NCI-H1930 (cell line): ENCODE measurements around the gene CDH10.

ENCODE experiments used
- DNase-seq, 2 experiments: peaks; one replicate each; lab custom pipeline; 2025; lab: John Stamatoyannopoulos, UW

CDH10 gene

DNA sequence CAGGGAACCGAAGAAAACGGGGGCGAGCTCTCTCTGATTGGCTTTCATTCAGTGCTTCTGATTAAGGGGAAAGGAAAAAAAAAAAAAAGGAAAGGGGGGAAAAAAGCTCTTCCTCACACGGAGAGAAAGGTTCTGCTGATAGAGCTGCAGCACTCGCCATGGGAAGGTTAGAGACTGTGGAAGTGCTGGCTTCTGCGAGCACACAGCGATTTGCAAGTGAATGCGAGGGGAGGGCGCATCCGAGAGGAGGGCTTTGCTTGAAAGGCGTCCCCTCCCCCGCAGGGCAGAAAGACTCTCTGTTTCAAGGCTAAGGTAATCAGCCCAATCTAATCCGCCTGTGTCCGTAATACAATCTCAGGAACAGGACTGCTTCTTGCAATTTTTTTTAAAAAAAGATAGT is at the start of gene CDH10:
Gene CDH10, minus strand, starts transcription at position 218 of the 400 bp plus-strand sequence. CDS start 51,488 bp downstream, outside the sequence.
- DNase-seq = peak; percentile 18 to 46

DNA sequence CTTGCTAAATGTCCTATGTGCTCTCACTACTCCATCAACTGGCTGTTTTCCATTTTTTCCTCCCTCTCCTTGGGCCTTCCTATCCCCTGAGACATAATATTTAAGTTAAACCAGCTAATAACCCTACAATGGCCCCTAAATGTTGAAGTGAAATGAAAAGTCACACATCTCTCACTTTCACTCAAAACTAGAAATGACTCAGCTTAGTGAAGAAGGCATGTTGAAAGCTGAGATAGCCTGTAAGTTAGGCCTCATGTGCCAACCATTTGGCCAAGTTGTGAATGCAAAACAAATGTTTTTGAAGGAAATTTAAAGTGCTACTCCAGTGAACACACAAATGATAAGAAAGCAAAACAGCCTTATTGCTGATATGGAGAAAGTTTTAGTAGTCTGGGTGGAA is 48.8 kb upstream of the CDH10 start:
- no peak for DNase-seq

DNA sequence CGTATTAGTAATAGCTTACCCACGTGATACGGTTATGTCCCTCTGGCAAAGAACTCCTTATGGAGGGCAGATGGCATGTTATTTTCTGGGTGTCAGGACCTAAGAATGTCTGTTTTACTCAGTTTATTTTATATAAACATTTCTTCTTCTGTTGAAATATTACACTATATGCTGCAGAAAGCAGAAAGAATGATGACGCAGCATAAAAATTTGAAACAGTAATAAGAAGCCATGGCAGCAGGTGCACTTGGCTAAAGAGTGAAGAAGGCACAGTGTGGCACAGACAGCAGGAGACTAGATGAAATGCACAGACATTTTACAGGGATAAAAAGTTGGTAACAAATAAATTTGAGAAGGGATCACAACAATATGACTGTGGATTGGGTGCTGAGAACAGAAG is 46.3 kb upstream of the CDH10 start:
- DNase-seq = no peak

DNA sequence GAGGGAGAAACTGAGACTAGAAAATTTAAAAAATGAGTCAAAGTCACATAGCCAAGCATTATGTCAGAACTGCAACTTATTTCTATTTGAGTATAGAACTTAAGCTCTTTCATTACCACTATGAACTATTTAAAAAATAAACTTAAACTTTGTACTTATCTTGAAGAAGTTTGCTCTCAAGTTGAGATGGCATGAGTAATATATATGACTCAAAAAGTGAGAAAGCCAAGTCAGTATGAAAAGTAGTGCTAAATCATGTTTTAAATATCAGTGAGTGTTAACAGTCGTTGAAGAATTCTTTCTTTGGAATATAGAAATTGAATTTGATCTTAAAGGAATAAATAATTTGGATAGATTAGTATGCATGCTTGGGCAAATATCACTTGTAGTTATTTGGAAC is 36.3 kb upstream of the CDH10 start:
- no peak for DNase-seq

- DNase-seq = no peak
Observed at GRCh38 chr5:24668050-24668449, 23.3 kb upstream of the CDH10 start.

DNA sequence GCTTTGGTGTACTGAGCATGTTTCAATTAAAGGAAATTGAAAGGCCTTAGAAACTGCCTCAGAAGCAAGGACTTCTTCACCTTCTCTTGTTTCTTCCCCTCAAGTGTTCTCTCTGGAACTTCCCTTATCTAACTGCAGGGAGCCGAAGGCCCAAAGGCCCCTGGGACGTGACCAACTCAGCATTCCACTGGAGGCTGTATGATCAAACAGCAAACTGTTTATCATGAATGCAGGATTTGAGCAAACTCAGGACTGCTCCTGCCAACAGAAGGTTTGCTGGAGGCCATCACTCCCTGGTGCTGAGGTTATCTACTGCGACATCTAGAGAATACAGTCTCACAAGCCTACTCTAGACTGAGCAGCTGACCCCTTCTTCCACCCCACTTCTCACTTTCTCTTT is 4.8 kb upstream of the CDH10 start:
- DNase-seq = no peak

DNA sequence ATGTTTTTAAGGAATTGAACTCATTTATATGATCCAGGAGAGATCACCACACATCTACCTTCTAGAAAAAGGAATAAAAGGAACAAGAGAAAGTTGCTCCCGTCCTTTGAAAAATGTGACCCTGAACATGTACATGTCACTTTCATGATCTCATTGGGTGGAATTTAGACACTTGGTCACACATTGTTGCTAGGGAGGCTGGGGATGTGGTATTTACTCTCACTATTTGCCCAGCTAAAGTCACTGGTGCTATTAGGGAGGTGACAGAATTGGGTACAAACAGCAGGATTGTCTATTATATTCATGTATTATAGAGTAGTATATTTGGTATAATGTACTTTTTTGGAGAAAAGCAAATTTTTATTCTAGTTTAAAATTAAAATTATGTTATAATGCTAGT is 2.1 kb upstream of the CDH10 start:
- DNase-seq = no peak

DNA sequence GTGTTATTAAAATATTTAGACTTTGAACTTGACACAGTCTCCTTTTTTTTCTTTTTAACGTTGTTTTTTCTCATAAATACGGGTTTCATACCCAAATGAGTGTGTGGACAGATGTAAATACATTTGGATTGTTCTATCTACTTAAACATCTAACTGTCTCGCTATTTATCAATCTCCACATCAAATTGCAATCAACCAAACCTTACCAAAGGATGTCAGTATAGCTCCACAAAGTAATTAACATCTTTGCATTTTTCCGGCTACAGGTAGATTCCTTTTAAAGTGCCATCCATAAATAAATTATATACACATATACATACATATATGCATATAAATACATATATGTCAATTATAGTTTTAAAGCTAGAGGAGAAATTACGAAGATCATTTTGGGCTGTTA is 705 bp upstream of the CDH10 start:
- DNase-seq = no peak

DNA sequence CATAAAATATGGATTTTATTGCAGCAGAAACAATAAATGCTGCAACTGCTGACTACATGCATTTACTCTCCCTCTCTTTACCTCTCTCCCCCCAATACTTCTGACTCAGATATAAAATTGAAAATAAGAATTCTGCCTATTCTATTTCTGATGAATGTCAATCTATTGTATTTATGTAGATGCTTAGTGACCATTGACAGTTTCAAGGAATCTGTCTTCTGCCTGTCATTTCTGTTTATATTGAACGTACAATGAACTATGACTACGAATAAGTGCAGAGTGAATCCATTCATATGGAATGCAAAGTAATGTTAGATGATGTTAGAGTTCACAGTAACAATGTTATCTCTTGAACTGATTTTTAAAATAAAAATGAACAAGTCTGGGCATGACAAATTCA is 898 bp downstream of the CDH10 start:
- no peak for DNase-seq

DNA sequence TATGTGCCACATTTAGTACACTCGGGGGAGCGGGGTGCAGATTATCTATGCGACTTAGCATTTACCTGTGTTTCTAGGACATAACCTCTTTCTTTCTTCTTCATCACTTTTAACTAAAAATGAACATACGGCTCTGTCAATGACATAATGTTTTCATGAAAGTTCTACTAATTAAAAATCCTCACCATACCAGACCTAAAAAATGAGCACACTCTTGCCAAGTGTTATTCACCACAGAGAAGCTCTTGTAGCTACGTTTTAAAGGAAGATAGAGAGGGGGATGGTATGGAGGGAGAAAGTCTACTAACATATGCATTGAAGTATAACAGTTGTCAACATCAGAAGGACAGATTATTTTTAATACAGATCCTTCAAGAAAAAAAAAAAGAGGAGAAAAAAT is 1.6 kb downstream of the CDH10 start:
- DNase-seq = no peak

DNA sequence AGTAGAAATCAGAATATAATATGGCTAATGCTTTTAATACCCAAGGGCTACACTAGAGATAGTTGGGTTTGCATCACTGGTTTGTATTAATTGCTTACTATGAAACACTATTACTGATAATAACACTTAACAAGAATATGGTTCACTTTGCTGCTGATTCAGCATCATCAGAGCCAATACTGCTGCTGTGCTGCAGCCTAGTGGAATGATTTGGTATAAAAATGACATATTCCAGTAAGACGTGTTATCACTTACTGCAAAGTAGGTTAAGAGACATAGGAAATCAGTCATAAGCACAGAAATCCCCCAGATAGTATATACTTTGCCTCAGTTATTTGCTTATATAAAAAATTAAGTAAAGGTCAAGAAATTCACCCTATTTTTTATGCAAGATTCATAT is 2.8 kb downstream of the CDH10 start:
- DNase-seq = peak; percentile 18 to 49

GRCh38 chr5:24635209-24635608 is 9.6 kb downstream of the CDH10 start:
- DNase-seq = no peak

GRCh38 chr5:24633715-24634325 is 11.0 kb downstream of the CDH10 start:
- DNase-seq = peak in 1 of 2 experiments; percentile 58

- DNase-seq = no peak
Observed at GRCh38 chr5:24632353-24632752, 12.4 kb downstream of the CDH10 start.

GRCh38 chr5:24630918-24631317 is 13.9 kb downstream of the CDH10 start:
- DNase-seq = no peak

DNA sequence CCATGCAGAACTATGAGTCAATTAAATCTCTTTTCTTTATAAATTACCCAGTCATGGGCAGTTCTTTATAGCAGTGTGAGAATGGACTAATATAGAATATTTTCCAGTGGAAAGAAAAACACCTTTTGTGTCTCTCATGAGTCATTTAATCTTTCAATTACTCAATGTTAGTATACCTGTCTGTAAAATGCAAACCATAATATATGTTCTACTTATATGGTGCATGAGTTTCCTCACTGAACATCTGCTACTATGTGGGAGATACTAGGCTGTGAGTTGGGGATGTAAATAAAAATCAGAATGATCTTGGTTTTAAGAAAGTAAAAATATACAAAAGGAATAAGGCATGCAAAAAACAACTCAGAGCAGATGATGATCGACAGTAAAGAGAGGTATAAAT is 15.0 kb downstream of the CDH10 start:
- DNase-seq = no peak

- DNase-seq = no peak
Observed at GRCh38 chr5:24624872-24625271, 19.9 kb downstream of the CDH10 start.

DNA sequence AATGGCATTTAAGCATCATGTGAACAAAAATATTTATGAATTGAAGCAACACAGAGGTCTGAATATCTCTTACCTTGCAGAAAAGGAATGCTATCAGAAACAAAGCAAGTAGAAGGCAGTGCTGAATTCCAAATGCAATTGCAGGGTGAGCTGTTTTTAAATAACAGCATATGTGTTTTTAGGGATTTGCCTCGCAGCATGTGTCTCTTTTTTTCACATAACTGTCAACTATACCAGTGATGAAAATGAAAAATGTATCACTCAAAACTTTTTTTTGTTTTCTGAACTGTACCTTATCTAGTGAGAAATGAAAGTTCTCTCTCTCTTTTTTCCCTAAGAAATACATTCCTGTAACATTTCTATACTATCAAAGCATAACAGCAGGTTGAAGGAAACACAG is 21.2 kb downstream of the CDH10 start:
- DNase-seq = no peak

- no peak for DNase-seq
Observed at GRCh38 chr5:24623031-24623430, 21.7 kb downstream of the CDH10 start.

DNA sequence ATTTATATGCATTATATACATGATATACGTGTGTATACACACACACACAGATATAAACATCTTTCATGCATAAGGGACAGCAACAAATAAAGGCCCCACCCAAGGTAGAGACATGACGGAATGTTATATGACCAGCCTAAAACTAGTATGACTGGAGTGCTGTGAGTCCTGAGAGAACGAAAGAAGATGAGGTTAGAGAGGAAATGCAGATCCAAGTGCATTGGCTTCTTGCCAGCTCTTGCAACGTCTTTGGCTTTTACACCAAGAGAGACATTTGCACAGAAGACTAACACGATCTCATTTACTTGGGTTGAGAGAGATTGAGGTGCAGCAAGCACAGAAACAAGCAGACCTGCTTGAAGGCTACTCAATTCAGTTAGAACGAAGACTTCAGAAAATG is 23.0 kb downstream of the CDH10 start:
- DNase-seq = no peak

DNA sequence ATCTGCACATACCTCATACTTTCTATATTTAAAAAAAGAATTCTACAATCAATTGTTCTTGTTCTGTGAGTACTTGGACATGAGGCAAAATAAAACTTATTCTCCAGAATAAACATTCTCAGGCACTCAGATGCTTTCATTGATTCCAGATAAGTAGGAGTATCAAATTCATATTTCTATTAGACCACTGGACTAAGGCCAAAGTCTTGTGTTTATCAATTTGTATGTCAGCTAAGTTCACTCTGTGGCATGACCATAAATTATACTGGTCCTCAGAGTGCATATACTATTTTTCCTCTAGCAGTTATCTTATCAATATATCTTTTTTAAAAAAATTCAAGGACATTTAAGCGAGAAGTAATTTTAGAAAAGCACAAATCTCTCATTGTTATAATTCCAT is 28.2 kb downstream of the CDH10 start:
- no peak for DNase-seq

DNA sequence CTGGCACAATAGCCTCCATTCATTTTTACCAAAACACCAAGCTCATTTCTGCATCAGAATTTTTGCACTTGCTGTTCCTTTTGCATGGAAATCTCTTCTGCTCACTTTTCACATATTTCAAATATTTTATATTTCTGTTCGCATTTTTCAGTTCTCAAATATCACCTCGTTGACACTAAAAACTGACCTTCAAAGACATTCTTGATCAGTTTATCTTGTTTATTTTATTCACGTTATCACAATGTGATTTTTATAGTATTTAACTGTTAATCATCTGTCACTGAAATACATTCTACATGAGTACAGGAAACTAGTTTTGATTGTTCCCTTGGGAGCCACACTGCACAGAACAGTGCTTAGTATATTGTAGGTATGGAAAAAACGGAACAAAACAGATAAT is 29.6 kb downstream of the CDH10 start:
- DNase-seq = no peak

- DNase-seq = no peak
Observed at GRCh38 chr5:24609706-24610105, 35.1 kb downstream of the CDH10 start.

DNA sequence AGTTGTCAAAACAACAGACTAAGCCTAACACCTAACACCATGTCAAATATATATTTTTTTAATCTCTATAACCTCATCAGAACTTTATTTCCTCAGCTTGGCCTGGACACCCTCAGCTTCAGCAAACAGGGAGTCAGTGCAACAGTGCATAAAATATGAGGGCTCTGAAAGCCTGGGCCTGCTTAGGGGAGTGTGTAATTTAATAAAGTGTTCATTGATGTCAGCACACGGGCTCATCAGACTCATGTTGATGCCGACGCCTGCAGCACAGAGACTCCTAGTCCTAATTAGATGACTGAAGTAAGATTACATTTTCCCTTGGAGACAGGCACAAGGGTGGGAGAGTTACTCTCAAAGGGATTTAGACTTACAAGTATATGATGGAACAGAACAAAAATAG is 37.8 kb downstream of the CDH10 start:
- DNase-seq = no peak

GRCh38 chr5:24602188-24602587 is 42.6 kb downstream of the CDH10 start:
- DNase-seq = no peak
